PC-3 (cell line): Measurements from ENCODE around the gene MN1. TPM values are rescaled to one million over a fixed set of nuclear protein-coding genes. Genes with fewer than 3 reads are reported as not detected.

ENCODE experiments used
- ATAC-seq: fragments of 200-7000 bp; cut with Tn5 transposase; 2 replicates; pipeline ENCODE4 v1.9.1; 2020; ENCODE audit warnings: mild to moderate bottlenecking, moderate library complexity
- BruUV-seq: library from RNA; stranded (reverse); fragments of 400-500 nt; replicated peaks from 2 replicates; lab custom pipeline; 2021; lab: Mats Ljungman, UMichigan
- CTCF ChIA-PET: fragments of 300-600 bp; sonication (Branson Sonifier 250); formaldehyde crosslinking; loops from one replicate; lab custom pipeline; 2022; ENCODE audit warnings: antibody characterized with exemption; lab: Charles Lee
- POLR2A ChIA-PET: fragments of 300-600 bp; sonication (Branson Sonifier 250); formaldehyde crosslinking; loops from one replicate; lab custom pipeline; 2022; ENCODE audit warnings: antibody characterized with exemption; ENCODE audit not compliant: unreplicated experiment; lab: Charles Lee
- DNase-seq: peaks from one replicate; pipeline ENCODE4 v3.0.0-alpha.2; 2015
- H2AFZ ChIP-seq: fragments of 300-600 bp; sonication (generic); 2 replicates; pipeline ENCODE4 v1.6.0; 2016; ENCODE audit warnings: antibody characterized with exemption, low read length
- H3F3A ChIP-seq: fragments of 300-600 bp; sonication (generic); one replicate; pipeline ENCODE4 v1.6.0; 2017; ENCODE audit warnings: antibody characterized with exemption, low read length, control low read depth, mild to moderate bottlenecking; ENCODE audit not compliant: unreplicated experiment
- H3K27ac ChIP-seq: fragments of 300-600 bp; sonication (generic); 2 replicates; pipeline ENCODE4 v1.5.1; 2016; ENCODE audit warnings: mild to moderate bottlenecking, low read length
- H3K27me3 ChIP-seq: fragments of 300-600 bp; sonication (generic); 2 replicates; pipeline ENCODE4 v1.6.1; 2016; ENCODE audit warnings: low read length, mixed read lengths
- H3K36me3 ChIP-seq: fragments of 300-600 bp; sonication (generic); 2 replicates; pipeline ENCODE4 v1.6.1; 2016; ENCODE audit warnings: low read depth, mixed run types, low read length, mixed read lengths
- H3K4me1 ChIP-seq: fragments of 300-600 bp; sonication (generic); 2 replicates; pipeline ENCODE4 v1.5.1; 2016; ENCODE audit warnings: low read length; ENCODE audit not compliant: insufficient read depth
- H3K4me2 ChIP-seq: fragments of 300-600 bp; sonication (generic); 2 replicates; pipeline ENCODE4 v1.6.0; 2016; ENCODE audit warnings: low read length
- H3K4me3 ChIP-seq: fragments of 300-600 bp; sonication (generic); 2 replicates; pipeline ENCODE4 v1.5.1; 2016; ENCODE audit warnings: mild to moderate bottlenecking, low read length, mixed read lengths
- H3K79me2 ChIP-seq: fragments of 300-600 bp; sonication (generic); 2 replicates; pipeline ENCODE4 v1.6.1; 2017; ENCODE audit warnings: low read length, mixed read lengths
- H3K9ac ChIP-seq: fragments of 300-600 bp; sonication (generic); 2 replicates; pipeline ENCODE4 v1.6.0; 2016; ENCODE audit warnings: mild to moderate bottlenecking, low read length
- H3K9me2 ChIP-seq: fragments of 300-600 bp; sonication (generic); replicated peaks from 2 replicates; pipeline ENCODE4 v1.6.1; 2016; ENCODE audit warnings: mixed run types, low read length, mixed read lengths
- H3K9me3 ChIP-seq: fragments of 300-600 bp; sonication (generic); 2 replicates; pipeline ENCODE4 v1.6.1; 2016; ENCODE audit warnings: low read length, mixed read lengths
- H4K20me1 ChIP-seq: fragments of 300-600 bp; sonication (generic); 2 replicates; pipeline ENCODE4 v1.6.1; 2016; ENCODE audit warnings: low read length, mixed read lengths
- CTCF ChIP-seq: fragments of 300-600 bp; sonication (generic); conservative IDR thresholded peaks from 2 replicates; pipeline ENCODE4 v1.5.1; 2017; ENCODE audit warnings: antibody characterized with exemption, low read depth, mild to moderate bottlenecking, low read length
- EZH2 ChIP-seq: fragments of 300-600 bp; sonication (generic); IDR thresholded peaks from one replicate; pipeline ENCODE4 v1.6.1; 2017; ENCODE audit warnings: antibody characterized with exemption, mild to moderate bottlenecking, low read length; ENCODE audit not compliant: unreplicated experiment
- EZH2phosphoT487 ChIP-seq: fragments of 300-600 bp; sonication (generic); IDR thresholded peaks from 2 replicates; pipeline ENCODE4 v1.6.1; 2018; ENCODE audit warnings: mild to moderate bottlenecking, antibody characterized with exemption, low read length, borderline replicate concordance
- intact Hi-C: fragments of 100-400 bp; cut with micrococcal nuclease; formaldehyde crosslinking; loops from 2 replicates; pipeline ENCODE4 v1.9.0; 2023
- total RNA-seq: library from RNA; depleted of rRNA; stranded (reverse); fragments of >200 nt; gene quantifications from 2 replicates; pipeline ENCODE4 v1.2.3, GENCODE V29; 2014

MN1 gene
- total RNA-seq, 1 experiment from 2014 or later: 2.7 TPM

DNA sequence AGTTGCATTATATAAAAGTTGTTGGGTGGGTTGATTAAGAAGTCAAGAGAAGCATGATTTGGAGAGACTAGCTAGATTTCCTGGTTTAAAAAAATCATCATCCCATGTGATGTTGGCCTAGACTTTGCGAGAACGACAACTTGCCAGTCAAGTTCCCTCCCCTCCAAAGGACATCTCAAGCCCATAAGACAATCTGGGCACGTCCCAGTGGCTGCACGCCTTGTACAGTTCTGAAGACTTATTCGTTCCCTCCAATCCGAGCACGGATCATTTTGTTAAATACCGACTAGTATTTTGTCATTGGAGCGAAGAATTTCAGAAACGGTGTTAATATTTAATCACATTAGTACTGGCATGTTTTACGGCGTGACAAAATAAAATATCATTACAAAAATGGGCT is 8.0 kb downstream of the MN1 start:
- H3K4me3 ChIP-seq: no peak overlapping the region
- H3K27ac ChIP-seq: no peak overlapping the region
- no peaks in the 10 kb centered on the region for H3K79me2 ChIP-seq
- no peaks in the 10 kb centered on the region for H3K9me2 ChIP-seq
- H4K20me1 ChIP-seq: no peaks in the 10 kb centered on the region
- H3K36me3 ChIP-seq: no peaks in the 10 kb centered on the region
- H3F3A ChIP-seq: no peaks in the 10 kb centered on the region
- DNase-seq (no peak), ATAC-seq (no peak)
- no peaks in the 10 kb centered on the region for H3K4me1 ChIP-seq
- no peaks in the 10 kb centered on the region; the same call in 1 of the 2 replicates for H3K27me3 ChIP-seq
- no peak overlapping the region for H3K9ac ChIP-seq
- intact Hi-C loops: no loop called here
- BruUV-seq: no TSS peak
- CTCF ChIA-PET: no interaction called here
- H3K4me2 ChIP-seq: no peak overlapping the region
- no peaks in the 10 kb centered on the region for H3K9me3 ChIP-seq
- POLR2A ChIA-PET: interaction anchor here (0.5 kb wide), 1 partner anchor 176 kb away, joined by 4 read pairs; no protein-coding TSS in a partner anchor
- no peak overlapping the region for H2AFZ ChIP-seq
- no peak for TF ChIP-seq EZH2
- TF ChIP-seq CTCF: no peak
- TF ChIP-seq EZH2phosphoT487: no peak

DNA sequence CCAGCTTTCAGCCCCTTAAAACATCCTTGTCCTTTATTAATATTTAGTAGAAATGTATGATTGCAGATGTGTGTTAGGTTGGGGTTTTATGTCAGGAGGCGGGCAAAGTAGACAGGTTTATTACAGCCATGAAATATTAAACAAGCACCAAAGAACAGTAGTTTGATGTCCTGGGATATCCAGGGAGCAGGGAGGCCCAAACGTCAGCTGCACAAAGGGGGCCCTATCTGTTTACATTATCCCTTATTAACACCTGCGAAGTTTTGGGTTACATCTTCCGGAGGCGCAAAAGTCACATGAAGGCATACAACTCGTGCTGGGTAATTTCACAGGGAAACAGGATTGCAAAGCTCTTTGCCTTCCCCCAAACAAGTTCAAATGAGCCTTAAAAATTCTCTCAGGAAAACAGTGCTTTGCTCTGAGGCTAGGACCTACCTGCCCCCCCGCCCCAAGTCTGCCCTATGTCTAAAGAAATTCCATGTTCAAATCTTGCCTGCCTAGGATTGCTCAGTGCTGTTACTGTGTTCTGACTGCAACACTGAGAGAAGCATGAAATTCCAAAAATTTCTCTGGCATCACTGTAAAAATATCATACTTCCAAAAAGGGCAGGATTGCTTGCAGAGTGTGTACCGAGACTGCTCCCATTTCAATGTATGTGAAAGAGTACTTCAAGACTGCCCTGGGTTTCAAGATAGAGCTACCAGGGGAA is 8.9 kb downstream of the MN1 start:
- Histone ChIP-seq H3K4me1 (no peaks in the 10 kb centered on the region), H2AFZ (no peak overlapping the region), H3K27me3 (no peaks in the 10 kb centered on the region), H3K4me2 (no peak overlapping the region), H3K4me3 (no peak overlapping the region), H3K9me2 (no peaks in the 10 kb centered on the region), H3F3A (no peaks in the 10 kb centered on the region), H3K27ac (no peak overlapping the region), H3K36me3 (no peaks in the 10 kb centered on the region), H4K20me1 (no peaks in the 10 kb centered on the region), H3K9ac (no peak overlapping the region), H3K9me3 (no peaks in the 10 kb centered on the region), H3K79me2 (no peaks in the 10 kb centered on the region)
- intact Hi-C loops: no loop called here
- DNase-seq (no peak), ATAC-seq (no peak)
- ChIA-PET CTCF (no interaction called here), POLR2A (no interaction called here)
- no TSS peak for BruUV-seq
- no peak for TF ChIP-seq EZH2phosphoT487
- TF ChIP-seq EZH2: no peak
- no peak for TF ChIP-seq CTCF

DNA sequence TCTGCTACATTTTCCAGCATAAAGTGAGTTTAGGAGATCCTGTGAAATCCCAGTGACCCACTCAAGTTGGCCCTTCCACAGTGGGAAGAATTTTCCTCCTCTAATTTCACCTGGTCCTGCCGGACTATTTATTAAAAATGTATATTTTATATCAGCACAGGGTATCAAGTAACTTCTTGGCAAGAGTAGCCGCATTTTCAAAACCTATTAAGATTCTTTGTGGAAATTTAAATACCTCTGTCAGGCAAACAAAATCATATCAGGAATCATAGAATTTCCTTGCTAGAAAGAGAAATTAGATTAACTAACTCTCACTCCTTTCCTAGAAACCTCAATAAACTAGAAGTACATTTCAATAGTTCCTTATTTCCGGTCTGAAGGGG is 9.7 kb downstream of the MN1 start:
- Histone ChIP-seq H3K4me2 (no peak overlapping the region), H3K4me1 (no peaks in the 10 kb centered on the region), H3K79me2 (no peaks in the 10 kb centered on the region), H3K9me2 (no peaks in the 10 kb centered on the region), H3K27ac (no peak overlapping the region), H3K4me3 (no peak overlapping the region), H2AFZ (no peak overlapping the region), H3K9me3 (no peaks in the 10 kb centered on the region), H3K27me3 (no peaks in the 10 kb centered on the region), H3K36me3 (no peaks in the 10 kb centered on the region), H3F3A (no peaks in the 10 kb centered on the region), H4K20me1 (no peaks in the 10 kb centered on the region), H3K9ac (no peak overlapping the region)
- ChIA-PET CTCF (no interaction called here), POLR2A (no interaction called here)
- intact Hi-C loops: no loop called here
- BruUV-seq: no TSS peak
- no peak for TF ChIP-seq EZH2phosphoT487
- no peak for TF ChIP-seq CTCF
- no peak for TF ChIP-seq EZH2
- DNase-seq: no peak
- ATAC-seq: no peak
